Activated gamma-delta T cell (primary cell): ENCODE measurements around the gene TM4SF20.

Source experiments
- DNase-seq: peaks from one replicate; lab custom pipeline; 2025; lab: John Stamatoyannopoulos, UW
- total RNA-seq, 2 donors: gene quantifications; one replicate each; lab custom pipeline; 2026; lab: John Stamatoyannopoulos, UW

TM4SF20 gene, protein sequence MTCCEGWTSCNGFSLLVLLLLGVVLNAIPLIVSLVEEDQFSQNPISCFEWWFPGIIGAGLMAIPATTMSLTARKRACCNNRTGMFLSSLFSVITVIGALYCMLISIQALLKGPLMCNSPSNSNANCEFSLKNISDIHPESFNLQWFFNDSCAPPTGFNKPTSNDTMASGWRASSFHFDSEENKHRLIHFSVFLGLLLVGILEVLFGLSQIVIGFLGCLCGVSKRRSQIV
- 0 to 0.04 reads per million in 2 donors for total RNA-seq

DNA sequence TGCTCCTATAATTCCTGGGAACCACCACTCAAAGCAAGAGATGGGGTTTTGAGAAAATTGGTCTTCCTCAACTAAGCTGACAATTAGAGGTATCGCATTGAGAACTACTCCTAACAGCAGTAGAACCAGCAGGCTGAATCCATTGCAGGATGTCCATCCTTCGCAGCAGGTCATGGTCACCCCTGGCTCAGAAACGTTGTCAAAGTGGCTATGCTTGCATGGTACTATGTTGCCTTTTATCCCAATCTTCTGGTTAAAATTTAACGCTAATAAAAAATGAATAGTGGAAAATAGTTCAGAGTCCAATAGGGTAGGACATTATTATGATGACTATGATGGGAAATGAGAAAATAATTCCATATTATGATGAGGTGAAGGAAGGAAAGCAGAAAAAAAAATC, at the start of gene TM4SF20:
TSS of gene TM4SF20 (minus strand) at position 212 of the 400 bp plus-strand sequence. CDS start at position 174, 38 bp downstream.
- DNase-seq = no peak

DNA sequence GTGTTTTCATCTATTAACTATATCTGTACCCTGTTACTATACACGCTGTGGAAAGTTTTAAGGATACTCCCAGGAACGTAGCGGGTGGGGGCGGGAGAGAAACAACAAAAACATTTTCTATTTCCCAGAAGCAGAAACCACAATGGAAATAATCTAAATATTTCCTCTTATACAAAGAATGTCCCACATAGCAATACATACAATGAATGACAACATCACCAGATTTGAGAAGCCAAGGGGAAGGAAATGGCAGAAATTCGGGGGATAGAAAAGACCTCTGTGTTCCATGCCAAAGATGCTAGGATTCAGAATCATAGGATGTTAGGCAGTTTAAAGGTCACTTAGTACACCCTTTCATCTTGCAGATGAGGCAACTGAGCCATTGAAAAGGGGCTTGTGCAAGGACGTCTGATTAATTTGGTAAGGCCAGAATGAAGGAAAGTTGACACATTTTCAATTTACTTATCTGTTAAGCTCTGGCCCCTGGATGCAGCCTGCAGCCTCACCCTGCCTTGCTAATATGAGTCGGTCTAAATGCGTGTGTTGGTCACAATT, 49.7 kb upstream of the TM4SF20 start:
- no peak for DNase-seq

DNA sequence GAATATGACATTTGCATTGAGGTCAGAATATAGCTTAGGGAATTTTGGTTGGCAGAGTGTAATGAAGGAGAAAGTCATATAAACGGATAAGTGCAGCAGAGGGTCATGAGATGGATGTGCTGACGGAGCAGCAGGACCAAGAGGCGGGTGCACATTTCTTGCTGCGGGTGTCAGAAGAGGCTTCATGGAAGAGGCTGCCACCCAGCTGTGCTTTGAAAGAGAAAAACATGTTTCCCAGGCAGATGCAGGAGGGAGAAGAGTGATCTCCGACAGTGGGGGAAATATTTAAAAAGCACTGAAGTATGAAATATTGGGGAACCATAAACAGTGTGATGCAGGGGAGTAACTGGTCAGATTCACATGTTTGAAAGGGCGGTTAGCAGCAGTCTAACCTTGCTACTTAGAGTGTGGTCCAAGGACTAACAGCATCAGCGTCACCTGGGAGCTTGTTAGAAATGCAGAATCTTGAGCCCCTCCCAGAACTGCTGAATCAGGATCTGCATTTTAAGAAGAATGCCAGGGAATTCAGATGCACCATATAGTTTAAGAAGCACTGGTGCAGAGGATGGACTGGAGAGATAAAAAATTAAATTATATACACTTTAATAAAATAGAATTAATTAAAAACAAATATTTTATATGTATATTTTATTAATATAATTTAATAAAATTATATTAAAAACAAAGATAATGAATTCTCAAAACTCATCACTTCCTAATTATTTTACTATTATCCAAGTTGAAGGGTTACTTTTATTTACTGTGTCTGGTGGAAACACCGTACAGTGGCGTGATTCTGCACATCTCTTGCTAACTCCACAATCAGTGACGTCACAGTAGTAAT, 44.8 kb upstream of the TM4SF20 start:
- no peak for DNase-seq

DNA sequence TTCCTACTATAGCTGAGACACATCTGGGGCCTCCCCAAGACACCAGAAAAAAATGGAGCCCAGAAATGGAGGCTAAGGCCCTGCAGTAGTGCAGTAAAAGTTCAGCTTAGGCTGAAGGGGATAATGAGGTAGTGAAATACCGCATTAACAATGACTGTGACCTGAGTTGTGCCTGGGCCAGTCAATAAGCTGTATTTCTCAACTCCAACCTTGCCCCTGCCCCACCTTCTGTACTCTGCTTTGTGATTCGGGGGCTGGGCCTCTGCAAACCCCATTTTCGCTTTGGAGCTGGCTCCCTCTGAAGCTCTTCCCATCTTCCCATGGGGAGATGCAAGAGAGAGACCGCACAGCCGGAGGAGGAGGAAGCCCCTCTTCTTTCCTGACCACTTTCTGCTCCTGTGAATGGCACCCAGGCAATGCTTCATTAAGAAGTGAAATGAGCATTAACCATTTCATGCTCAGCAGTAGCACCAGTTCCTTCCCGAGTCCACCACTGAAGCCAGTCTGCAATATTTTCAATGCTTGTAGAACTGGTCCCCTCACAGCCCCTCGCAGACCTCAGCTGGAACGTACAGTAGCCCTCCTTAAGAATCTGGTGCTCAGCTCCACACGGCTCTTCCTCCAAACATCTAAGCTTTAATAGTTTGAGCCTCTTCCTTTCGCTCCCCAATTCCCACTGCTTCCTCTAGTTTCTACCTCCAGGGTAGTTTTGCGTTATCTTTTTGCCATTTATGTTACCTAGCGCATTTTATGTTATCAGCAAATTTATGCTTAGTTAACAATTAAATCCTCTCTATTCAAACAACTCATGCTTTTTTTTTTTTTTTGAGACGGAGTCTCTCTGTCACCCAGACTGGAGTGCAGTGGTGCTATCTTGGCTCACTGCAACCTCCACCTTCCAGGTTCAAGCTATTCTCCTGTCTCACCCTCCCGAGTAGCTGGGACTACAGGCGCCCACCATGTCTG, 41.3 kb upstream of the TM4SF20 start:
- no peak for DNase-seq

DNA sequence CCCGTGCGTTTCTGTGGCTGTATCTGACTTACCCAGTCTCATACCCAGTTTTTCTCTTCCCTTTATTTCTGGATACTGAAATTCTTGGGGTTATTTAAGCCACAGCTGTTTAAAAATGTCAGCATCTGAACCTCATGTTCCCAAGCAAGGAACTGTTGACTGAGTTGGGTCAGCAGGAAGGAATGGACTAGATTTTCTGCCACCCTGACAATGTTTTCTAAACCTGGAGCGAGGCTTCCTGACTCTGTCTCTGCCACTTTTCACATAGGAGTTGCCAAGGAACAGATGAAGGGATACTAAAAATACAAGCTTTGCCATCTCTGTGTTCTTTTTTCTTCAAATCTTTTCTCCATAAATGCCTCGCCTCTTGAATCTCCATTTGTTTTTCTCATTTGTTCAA, 37.6 kb upstream of the TM4SF20 start:
- DNase-seq = no peak

DNA sequence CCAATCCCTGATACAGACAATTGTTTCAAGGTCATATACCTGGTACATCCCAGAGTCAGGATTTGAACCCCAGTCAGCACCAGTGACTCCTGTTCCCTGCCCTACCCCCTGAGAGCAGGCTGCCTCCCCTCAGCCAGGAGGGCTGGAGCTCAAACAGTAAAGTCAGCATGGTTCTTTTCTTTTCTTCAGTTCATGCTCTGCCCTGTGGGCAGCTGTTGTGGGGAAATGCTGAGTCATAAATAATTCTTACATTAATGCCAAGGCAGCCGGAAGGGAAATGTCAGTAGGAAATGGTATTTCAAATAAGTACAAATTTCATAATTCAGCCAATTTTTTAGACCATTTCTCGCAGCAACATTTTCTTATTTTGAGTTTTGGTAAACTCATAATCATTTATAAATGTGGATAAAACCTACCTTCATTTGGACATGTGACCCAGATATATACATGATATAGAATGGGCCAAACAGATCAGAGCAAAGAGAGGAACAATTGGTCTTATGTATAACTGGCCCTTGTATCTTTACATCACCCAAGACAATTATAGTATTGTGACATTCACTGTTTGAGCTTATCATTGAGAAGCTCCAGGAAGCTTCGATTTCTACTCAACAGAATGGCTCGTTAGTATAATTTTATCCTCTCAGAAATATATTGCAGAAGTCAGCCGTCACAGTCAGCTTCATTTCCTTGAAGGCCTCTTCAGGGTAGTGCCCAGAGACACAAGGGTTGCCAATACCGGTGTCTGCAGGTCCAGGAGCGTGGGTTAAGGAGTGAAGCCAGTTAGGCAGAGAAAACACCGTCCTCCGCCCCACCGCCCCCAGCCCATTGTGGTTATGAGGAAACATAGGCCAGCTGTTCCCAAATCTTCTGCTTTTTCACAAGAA, 36.7 kb upstream of the TM4SF20 start:
- DNase-seq = no peak

DNA sequence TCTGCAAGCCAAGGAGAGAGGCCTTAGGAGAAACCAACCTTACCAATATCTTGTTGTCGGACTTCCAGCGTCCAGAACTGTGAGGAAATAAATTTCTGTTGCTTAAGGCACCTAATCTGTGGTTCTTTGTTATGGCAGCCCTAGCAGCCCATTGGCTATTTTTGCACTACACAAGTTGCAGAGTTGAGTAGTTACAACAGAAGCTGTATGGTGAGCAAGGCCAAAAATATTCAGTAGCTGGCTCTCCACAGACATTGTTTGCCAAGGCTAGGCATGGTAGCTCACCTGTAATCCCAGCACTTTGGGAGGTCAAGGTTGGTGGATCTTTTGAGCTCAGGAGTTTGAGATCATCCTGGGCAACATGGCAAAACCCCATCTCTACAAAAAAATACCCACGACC, 35.7 kb upstream of the TM4SF20 start:
- no peak for DNase-seq

DNA sequence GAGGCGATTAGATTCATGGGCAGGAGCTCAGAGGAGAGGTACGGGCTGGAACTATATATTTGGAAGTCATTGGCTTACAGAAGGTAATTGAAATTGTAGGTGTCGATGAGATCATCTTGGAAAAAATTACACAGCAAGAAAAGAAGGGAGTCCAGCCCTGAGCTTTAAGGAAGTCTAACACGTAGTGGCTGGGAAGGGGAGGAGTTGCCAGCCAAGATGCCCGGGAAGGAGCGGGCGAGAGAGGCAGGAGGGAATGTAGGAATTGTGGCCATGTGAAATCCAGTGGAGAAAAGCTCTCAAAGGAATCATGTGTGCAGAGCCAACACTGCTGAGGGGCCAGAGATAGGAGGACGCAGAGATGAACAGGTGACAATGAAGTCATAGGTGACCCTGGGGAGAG, 34.3 kb upstream of the TM4SF20 start:
- no peak for DNase-seq

DNA sequence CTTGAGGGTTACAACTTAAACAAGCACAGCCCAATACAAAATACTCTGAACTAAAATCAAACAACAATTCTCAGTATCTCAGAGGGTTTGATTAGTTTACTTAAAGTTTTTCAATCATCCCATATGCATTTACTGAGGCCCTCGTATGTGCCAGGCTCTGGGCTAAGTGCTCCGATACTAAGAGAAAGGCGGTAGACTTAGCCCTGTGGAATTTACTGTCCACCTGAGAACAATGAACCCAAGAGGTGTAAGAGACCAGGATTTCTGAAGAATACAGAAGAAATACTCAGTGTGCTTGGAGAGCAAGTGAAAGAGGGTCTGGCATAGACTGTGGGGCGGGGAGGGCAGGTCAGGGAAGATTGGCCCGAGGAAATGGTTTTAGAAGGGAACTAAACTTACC, 33.8 kb upstream of the TM4SF20 start:
- no peak for DNase-seq

DNA sequence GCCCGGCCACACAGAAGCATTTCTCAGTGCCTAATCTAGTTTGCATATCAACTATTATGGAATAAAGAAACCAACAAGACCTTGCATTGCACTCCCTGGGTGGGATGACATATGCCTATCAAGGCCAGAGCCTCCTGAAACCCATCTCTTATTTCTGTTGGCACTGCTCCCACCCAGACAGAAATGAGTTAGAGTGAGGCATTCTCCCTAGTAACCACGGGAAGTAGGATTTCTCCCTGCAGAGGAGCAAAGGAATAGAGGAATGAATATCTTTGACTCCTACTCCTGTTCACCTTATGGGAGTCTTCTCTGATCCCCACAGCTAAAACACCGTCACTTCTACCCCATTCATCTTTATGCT, 32.9 kb upstream of the TM4SF20 start:
- DNase-seq = no peak

DNA sequence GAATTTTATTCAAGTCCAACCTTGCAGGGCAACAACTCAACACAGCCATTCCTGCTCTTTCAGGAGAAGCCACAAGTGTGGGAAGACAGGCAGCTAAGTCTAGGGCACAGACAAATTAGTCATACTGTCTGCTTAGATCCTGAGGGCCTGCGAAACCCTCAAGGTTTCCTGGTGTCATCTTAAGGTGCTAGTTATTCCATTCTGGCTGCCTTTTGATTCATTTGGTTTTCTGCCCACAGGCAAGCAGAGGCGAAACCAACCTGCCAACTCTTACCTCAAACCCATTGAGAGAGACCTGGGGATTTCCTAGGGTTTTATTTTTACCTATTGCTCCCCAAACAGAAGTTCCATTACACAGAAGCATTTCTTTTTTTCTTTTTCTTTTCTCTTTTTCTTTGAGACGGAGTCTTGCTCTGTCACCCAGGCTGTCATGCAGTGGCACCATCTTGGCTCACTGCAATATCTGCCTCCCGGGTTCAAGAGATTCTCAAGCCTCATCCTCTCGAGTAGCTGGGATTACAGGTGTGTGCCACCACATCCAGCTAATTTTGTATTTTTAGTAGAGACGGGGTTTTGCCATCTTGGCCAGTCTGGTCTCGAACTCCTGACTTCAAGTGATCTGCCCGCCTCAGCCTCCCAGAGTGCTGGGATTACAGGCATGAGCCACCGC, 32.3 kb upstream of the TM4SF20 start:
- no peak for DNase-seq

DNA sequence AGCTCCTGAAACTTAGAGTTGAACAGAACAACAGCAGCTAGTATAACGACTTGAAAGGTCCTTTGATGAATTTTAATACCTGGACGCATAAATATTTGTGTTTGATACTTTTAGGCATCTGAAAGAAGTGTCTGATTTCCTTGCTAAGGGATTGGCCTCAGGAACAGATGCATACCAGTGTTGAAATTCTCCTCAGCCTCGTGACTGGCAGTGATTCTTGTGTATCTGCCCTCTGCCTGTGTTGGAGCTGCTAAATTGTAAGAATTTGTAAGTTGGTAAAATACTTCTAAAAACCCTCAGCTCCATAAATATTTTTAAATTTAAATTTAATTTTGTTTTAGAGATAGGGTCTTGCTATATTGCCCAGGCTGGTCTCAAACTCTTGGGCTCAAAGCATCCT, 31.1 kb upstream of the TM4SF20 start:
- no peak for DNase-seq

DNA sequence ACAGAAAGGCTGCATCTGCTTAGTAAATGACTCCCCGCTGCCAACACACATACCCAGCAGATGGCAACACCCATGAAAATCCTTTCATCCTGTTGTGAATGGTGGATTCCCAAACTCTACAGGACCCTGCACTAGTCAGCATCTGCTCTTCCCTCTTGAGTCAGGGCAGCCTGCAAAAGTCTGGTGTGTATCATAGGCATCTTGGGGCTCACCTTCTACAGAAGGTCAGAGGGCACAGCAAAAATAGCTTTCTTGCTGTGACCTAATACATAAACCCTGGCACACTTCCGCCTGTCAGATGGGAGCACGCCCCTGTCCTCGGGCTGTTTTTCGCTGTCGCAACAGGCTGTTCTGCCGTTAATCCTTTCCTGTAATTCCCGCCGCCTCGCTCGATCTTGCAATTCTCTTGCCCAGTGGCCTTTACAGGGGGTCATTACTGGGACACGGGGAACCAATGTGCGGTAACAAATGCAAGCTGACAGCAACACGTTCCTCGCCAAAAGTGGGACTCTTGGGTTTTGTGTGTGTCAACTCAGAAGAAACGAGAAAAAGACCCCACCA, 28.6 kb upstream of the TM4SF20 start:
- DNase-seq = no peak

DNA sequence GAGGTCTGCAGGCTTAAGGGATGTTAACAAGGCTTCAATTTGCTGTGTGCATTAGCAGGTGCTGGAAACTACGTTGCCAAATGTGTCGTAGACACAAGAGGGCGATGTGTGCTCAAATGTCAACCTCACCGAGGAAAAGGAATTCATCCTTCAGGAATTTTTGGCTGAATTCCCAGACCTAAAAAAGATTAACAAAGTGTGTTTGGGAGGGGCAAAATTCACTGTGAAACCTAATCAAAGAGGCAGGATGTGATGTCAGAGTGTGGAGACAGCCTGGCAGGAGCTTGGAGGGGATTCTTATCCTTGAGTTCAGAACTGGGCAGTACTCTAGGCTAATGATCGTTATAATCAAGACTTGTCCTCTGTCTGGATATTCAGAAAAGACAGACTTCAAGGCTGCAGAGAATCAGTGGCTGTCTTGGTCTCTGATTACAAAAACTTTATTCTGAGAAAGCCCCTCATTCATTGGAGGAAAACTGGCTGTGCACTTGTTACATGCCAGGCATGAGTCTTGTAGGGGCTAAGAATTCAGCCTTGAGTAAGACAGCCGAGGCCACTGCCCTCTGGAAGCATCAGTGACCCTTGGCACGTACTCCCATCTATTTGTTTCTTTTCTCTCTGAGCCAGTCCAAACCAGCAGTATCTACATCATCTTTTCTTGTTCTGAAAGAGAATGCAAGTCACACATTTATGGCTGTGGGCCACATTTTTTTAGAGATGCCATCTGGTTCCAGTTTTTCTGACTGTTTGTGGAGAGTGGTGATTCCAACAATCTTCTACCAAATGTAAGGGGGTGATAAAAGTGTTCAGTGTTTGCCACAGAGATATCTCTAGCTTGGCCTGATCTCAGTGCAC, 27.3 kb upstream of the TM4SF20 start:
- DNase-seq = no peak

DNA sequence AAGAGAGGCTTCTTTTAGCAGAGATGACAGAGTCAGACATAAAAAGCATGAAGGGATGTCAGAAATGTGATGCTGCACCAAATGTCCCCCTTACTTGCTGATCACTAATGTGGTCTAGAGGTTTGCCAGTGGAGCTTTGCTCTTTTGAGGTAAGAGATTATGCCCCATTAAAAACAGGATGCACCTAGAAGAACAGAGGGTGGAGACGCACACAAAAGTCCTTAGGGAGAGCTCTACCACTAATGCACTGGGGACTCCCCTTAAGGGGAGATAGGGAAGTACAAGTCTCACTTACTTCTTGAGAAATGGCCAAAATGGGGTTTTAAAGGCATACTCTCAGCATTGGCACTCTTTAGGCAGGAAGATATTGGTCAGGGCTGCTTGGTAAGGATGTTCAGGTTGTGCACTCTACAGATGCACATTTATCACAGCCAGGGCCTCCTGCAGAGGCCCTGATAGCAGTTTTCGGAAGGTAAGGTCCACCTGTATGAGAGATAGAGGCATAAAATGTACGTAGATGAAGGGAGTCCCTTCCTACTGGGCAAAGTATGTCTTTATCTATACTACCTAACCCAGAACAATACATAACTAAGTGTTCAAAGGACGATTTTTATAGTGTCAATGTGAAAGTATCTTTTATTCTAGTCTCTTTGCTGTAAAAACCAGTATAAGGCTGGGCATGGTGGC, 25.6 kb upstream of the TM4SF20 start:
- DNase-seq = no peak

DNA sequence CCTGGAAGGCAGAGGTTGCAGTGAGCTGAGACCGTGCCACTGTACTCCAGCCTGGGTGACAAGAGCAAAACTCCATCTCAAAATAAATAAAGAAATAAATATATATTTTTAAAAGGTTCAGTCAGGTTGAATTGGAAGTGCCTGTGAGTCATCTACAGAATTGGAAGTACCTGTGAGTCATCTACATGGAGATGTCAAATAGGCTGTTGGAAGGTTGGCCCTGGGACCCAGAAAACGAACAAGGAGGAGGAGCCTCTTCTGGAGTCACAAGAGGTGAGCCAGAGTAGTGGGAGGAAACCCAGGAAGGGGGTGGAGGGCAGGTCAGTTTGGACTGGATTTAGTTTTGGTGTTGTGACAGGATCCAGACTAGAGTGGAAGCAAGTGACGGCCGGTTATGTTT, 23.9 kb upstream of the TM4SF20 start:
- no peak for DNase-seq

DNA sequence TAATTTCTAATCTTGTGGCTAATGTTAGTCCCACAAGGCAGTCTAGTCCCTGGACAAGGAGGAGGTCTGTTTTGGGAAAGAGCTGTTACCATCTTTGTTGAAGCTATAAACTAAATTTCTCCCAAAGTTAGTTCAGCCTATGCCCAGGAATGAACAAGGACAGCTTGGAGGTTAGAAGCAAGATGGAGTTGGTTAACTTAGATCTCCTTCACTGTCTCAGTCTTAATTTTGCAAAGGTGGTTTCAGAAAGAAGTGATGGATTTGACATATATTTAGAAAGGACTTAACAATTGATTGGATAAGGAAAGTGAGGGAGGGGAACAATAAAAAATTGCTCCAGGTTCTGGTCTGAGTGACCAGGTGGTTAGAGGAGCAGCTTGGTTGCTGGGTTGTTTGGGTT, 23.2 kb upstream of the TM4SF20 start:
- no peak for DNase-seq

DNA sequence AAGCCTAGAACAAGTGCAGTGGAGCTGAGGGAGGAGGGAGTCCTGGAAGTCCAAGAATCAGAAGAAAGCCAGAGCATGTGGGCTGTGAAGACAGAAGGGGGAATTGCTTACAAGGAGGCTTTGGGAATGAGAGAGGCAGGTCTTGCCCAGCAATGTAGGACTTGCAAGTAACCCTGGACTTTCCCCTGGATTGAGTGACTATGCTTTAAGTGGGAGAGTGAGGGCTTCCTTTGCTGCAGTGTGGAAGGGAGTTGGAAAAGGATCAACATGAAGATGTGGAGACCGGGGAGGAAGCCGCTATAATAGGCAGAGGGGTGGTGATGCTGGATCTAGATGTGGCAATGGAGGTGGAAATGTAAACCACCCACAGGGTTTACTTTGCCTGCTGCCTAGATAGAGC, 22.4 kb upstream of the TM4SF20 start:
- DNase-seq = no peak
